GM19035 (cell line): ENCODE data around the gene TEX51.

Experiments used
- ATAC-seq: cut with Tn5 transposase; IDR thresholded peaks from one replicate; pipeline ENCODE4 v1.9.1; 2021; ENCODE audit not compliant: unreplicated experiment

TEX51 gene

GRCh38 chr2:126946318-126947102, 47.8 kb downstream of the TEX51 start:
- ATAC-seq: no peak

GRCh38 chr2:126947103-126947429, 48.4 kb downstream of the TEX51 start:
- no peak for ATAC-seq

DNA sequence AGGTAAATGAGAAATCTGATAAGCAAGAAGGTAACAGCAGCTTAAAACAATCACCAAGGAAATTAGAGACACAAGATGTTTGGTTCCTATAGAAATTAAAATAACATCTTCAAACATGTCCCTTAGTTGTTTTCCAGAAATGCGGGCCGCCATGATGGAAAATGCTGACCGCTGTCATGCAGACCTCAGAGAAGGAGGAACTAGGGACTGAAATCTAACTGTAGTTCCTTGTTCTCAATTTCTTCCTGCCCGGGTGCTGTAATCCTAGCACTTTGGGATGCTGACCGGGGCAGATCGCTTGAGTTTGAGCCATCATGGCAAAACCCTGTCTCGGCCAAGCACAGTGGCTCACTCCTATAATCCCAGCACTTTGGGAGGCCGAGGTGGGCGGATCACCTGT, 51.1 kb downstream of the TEX51 start:
- ATAC-seq: no peak

- no peak for ATAC-seq
Observed at GRCh38 chr2:126950504-126950903, 51.8 kb downstream of the TEX51 start.
